ENCODE measurements around the gene NXPE1.
"Not testable (repeated sequence)": the region's sequence is repeated elsewhere in the genome, so short reads cannot be mapped to it uniquely, and the experiment has no call there.

NXPE1 gene

DNA sequence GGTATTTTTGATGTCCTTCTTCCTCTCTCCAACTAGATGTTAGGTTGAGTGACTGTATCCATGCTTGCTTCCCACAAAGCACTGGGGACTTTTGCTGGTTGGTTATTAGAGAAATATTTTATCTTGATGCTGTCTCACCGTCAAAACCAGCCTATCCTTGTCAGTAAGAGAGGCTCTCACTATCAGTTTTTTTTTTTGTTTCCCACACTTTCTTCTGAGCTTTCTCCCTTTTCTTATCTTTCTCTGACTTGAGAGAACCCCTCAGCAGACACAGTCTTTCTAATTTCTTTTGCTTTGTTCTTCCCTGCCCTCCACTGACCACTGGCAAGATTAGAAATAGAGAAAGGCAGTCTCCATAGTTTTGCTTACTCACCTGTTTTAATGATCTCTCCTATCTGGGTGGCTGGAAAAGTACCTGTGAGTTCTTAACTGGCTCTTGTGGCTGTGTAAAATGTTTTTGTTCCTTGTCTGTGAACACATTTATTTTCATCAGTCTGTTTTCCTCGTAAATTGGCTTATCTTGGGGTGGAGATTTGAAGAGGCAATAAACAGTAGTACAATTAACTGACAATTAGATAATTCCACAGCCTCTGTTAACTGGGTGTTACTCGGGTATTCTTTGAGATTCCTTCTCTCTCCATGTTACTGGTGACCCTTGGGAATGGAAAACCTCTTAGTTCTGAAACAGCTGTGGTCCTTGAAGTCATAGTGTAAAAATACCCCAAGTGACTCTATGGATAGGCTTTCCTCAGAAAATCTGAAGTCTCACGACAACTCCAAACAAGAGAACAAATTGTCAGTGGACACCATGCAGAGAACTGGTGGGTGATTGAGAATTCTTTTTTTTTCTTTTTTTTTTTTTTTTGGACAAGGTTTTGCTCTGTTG lies at the start of gene NXPE1:
Gene NXPE1, minus strand, starts transcription at position 457 of the 886 bp plus-strand sequence. CDS start 8,680 bp downstream, outside the sequence.
- DNase-seq, result no peak

DNA sequence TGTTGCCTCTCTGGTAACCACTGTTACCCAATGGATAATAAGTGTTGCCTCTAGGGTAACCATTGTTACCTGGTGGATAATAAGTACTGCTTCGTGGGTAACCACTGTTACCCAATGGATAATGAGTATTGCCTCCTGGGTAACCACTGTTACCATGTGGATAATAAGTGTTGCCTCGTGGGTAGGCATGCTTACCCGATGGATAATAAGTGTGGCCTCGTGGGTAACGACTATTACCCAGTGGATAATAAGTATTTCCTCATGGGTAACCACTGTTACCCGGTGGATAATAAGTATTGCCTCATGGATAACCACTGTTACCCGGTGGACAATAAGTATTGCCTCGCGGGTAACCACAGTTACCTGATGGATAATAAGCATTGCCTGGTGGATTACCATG lies 49.7 kb upstream of the NXPE1 start:
- no peak for DNase-seq

DNA sequence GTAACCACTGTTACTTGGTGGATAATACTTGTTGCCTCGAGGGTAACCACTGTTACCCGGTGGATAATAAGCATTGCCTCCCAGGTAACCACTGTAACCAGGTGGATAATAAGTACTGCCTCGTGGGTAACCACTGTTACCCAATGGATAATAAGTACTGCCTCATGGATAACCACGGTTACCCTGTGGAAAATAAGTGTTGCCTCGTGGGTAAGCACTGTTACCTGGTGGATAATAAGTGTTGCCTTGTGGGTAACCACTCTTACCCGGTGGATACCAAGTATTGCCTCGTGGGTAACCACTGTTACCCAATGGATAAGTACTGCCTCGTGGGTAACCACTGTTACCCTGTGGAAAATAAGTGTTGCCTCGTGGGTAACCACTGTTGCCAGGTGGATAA lies 48.9 kb upstream of the NXPE1 start:
- not testable (repeated sequence) for DNase-seq

DNA sequence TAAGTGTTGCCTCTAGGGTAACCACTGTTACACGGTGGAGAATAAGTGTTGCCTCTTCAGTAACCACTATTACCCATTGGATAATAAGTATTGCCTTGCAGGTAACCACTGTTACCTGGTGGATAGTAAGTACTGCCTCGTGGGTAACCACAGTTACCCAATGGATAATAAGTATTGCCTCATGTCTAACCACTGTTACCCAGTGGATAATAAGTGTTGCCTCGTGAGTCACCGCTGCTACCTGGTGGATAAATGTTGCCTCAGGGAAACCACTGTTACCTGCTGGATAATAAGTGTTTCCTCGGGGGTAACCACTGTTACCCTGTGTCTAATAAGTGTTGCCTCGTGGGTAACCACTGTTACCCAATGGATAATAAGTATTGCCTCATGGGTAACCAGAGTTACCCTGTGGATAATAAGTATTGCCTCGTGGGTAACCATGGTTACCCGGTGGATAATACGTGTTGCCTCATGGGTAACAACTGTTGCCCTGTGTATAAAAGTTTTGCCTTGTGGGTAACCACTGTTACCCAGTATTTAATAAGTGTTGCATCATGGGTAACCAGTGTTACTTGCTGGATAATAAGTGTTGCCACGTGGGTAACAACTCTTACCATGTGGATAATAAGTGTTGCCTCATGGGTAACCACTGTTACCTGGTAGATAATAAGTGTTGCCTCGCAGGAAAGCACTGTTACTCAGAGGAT lies 48.2 kb upstream of the NXPE1 start:
- DNase-seq, result no peak

GRCh38 chr11:114606802-114607075 lies 47.1 kb upstream of the NXPE1 start:
- DNase-seq, result not testable (repeated sequence)

DNA sequence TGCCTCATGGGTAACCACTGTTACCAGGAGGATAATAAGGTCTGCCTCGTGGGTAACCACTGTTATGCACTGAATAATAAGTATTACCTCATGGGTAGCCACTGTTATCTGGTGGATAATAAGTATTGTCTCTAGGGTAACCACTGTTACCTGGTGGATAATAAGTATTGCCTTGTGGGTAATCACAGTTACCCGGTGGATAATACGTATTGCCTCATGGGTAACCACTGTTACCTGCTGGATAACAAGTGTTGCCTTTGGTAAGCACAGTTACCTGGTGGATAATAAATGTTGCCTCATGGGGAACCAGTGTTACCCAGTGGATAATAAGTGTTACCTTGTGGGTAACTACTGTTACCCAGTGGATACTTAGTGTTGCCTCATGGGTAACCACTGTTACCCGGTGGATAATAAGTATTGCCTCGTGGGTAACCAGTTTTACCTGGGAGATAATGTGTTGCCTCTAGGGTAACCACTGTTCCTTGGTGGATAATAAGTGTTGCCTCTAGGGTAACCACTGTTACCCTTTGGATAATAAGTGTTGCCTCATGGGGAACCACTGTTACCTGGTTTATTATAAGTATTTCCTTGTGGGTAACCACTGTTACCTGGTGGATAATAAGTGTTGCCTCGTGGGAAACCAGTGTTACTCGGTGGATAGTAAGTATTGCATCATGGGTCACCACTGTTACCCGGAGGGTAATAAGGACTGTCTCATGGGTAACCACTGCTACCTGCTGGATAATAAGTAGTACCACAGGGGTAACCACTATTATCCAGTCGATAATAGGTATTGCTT lies 46.5 kb upstream of the NXPE1 start:
- no peak for DNase-seq

GRCh38 chr11:114605370-114605769 lies 45.7 kb upstream of the NXPE1 start:
- DNase-seq, result no peak

GRCh38 chr11:114604886-114605285 lies 45.2 kb upstream of the NXPE1 start:
- DNase-seq, result no peak

DNA sequence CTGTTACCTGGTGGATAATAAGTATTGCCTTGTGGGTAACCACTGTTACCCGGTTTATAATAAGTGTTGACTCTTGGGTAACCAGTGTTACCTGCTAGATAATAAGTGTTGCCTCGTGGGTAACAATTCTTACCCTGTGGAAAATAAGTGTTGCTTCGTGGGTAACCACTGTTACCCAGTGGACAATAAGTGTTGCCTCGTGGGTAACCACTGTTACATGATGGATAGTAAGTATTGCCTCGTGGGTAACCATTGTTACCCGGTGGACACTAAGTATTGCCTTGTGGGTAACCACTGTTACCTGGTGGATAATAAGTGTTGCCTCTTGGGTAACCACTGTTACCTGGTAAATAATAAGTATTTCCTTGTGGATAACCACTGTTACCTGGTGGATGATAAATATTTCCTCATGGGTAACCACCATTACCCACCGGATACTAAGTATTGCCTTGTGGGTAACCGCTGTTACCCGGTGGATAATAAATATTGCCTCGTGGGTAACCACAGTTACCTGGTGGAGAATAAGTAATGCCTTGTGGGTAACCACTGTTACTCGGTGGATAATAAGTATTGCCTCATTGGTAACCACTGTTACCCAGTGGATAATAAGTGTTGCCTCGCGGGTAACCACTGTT lies 44.6 kb upstream of the NXPE1 start:
- no peak for DNase-seq

GRCh38 chr11:114603151-114603550 lies 43.5 kb upstream of the NXPE1 start:
- DNase-seq, result not testable (repeated sequence)

DNA sequence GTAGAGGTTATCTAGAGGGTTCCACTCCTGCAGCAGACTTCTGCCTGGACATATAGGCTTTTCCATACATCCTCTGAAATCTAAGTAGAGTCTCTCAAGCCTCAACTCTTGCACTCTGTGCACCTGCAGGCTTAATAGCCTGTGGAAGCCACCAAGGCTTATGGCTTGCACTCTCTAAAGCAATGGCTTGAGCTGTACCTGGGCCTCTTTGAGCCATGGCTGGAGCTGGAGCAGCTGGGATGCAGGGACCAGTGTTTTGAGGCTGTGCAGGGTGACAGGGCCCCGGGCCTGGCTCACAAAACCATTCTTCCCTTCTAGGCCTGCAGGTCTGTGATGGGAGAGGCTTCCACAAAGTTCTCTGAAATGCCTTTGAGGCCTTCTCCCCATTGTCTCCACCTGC lies 38.8 kb upstream of the NXPE1 start:
- DNase-seq, result no peak

GRCh38 chr11:114596175-114596919 lies 36.7 kb upstream of the NXPE1 start:
- DNase-seq, result no peak

DNA sequence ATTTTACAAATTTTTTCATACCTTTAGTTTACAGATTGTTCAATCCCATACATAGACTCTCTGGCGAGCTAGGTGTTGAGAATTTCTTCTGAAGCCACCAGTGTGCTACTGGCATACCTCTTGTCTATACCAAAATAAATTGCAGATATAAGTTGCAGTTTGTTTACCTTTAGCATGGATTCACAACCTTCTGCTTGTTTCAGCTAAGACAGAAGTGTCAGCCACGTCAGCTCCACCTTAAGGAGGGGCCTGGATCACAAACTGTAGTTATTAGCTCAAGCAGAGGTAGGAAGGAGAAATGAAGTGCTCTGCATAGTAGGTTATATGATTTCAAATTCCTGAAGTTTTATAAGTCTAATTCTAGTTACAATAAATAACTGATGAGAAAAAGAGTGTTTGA lies 35.9 kb upstream of the NXPE1 start, which contains the start of gene NXPE4:
Gene NXPE4, minus strand, starts transcription at position 216 of the 400 bp plus-strand sequence. CDS start 1,027 bp downstream, outside the sequence.
- no peak for DNase-seq

- no peak for DNase-seq
Observed at GRCh38 chr11:114594703-114595102, 35.0 kb upstream of the NXPE1 start.

- DNase-seq, result no peak
Observed at GRCh38 chr11:114587398-114587953, 27.8 kb upstream of the NXPE1 start.

GRCh38 chr11:114586797-114587196 lies 27.1 kb upstream of the NXPE1 start:
- no peak for DNase-seq

- DNase-seq, result no peak
Observed at GRCh38 chr11:114571712-114572111, 12.0 kb upstream of the NXPE1 start.

DNA sequence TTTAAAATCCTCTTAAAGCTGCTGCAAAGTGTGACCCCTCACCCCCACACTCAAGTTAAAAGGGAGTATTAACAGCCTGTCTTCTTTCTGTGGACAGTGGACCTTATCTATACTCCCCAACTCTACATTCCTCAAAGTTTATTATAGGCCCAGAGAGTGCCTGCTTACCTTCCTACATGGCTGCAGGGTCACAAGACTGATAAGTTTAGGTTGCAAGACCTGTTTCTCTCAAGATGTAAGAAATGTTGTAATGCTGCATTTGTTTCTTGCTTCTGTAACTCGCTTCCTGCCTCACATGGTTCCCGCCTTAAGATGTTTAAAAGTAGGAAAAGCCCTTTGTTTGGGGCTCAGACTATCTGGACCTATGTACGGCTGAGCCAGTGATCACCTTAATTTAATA lies 10.1 kb upstream of the NXPE1 start:
- no peak for DNase-seq

DNA sequence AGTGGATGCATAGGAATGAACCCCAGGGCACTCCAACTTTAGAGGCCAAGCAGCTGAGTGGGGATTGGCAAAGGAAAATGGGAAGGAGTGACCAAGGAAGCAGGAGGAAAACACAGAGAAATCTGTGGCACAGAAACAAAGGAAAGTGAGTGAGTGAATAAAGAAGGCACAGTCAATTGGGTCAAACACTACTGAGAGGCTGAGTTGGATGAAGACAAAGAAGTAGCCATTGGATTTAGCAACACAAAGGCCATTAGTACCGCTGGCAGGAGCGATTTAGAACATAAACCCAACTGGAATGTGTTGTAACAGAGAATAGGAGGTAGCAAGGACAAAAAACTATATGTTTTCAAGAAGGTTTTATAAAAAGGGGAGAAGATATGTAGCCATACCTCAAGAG lies 6.6 kb upstream of the NXPE1 start:
- no peak for DNase-seq

GRCh38 chr11:114564831-114565230 lies 5.2 kb upstream of the NXPE1 start:
- no peak for DNase-seq

GRCh38 chr11:114563077-114563476 lies 3.4 kb upstream of the NXPE1 start:
- DNase-seq, result no peak

All from NCI-H2029 treated with DMSO at 0.1 percent for 48 hours (cell line).